Prostate gland (tissue), 2 donors: ENCODE results near the gene ANKRD50. TPM values are rescaled to one million over a fixed set of nuclear protein-coding genes. Genes with fewer than 3 reads are reported as not detected.

ENCODE experiments used
- DNase-seq: peaks from one replicate; pipeline ENCODE4 v3.0.0-alpha.2; 2019; ENCODE audit warnings: low spot score
- H3K27ac ChIP-seq, 2 donors: fragments of 200-600 bp; sonication (generic); 2 replicates each; pipeline ENCODE4 v1.5.1; 2017 to 2019
- H3K27me3 ChIP-seq: fragments of 200-600 bp; sonication (generic); replicated peaks from 2 replicates; pipeline ENCODE4 v1.5.1; 2019; ENCODE audit not compliant: insufficient read depth
- H3K36me3 ChIP-seq, 2 donors: fragments of 200-600 bp; sonication (generic); 1 replicate in 1 of 2; 2 replicates in 1 of 2; pipeline versions ENCODE4 v1.5.1 to v1.8.1; 2017 to 2019
- H3K4me1 ChIP-seq: fragments of 200-600 bp; sonication (generic); replicated peaks from 2 replicates; pipeline ENCODE4 v1.5.1; 2019
- H3K4me3 ChIP-seq, 2 donors: fragments of 200-600 bp; sonication (generic); 2 replicates each; pipeline ENCODE4 v1.5.1; 2017 to 2019
- H3K9me3 ChIP-seq: fragments of 200-600 bp; sonication (generic); 2 replicates; pipeline ENCODE4 v1.5.1; 2017
- POLR2A ChIP-seq: fragments of 450-650 bp; IDR thresholded peaks from one replicate; pipeline ENCODE4 v1.6.1; 2016; ENCODE audit warnings: antibody characterized with exemption, mild to moderate bottlenecking
- POLR2AphosphoS5 ChIP-seq: sonication (generic); formaldehyde crosslinking; IDR thresholded peaks from one replicate; pipeline ENCODE4 v1.6.1; 2017; ENCODE audit warnings: antibody characterized with exemption
- WGBS: methylation state at CpG from one replicate; pipeline ENCODE4 v1.1.5; 2018; 5-methylcytosine and 5-hydroxymethylcytosine counted together
- intact Hi-C: fragments of 100-400 bp; cut with DNase I; formaldehyde crosslinking; loops from one replicate; pipeline ENCODE4 v1.14.2; 2022
- total RNA-seq, 2 donors: library from RNA; depleted of rRNA; stranded (reverse); fragments of >200 nt; gene quantifications; one replicate each; pipeline ENCODE4 v1.1.0, GENCODE V29; 2016
- TF ChIP-seq, protein P1 (sequence below), 4 experiments: fragments of 200-600 bp in 2 of 4; fragments of 450-650 bp in 2 of 4; sonication (generic) in 2 of 4; IDR thresholded peaks; 1 replicate in 3 of 4; 2 replicates in 1 of 4; pipeline ENCODE4 v1.5.1; 2016 to 2019; ENCODE audit warnings: antibody characterized with exemption in 4 of 4, mild to moderate bottlenecking in 2 of 4, moderate library complexity in 2 of 4

ANKRD50 gene
- total RNA-seq, 2 donors from 2014 or later, result 28.7 to 33.8 TPM

DNA sequence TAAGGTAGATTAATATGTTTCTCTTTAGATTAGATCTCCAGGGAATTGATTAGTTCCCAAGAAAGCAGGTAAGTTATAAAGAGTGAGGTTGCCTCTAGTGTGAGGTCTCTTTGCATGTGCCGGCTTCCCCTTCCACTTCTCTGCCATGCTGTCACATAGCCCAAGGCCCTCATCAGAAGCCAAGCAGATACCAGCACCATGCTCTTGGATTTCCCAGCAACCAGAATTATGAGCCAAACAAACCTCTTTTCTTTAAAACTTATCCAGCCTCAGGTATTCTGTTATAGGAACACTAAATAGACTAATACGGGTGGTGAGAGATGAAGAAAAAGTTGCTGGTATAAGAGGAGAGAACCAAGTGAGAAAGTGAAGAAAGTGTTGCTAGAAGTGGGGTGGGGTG, 15.1 kb downstream of the ANKRD50 start:
- H3K27me3 ChIP-seq, result no peaks in the 10 kb centered on the region
- no peak for DNase-seq
- intact Hi-C loops, result no loop called here
- H3K36me3 ChIP-seq, result no peaks in the 10 kb centered on the region
- H3K4me1 ChIP-seq, result no peaks in the 10 kb centered on the region
- 91% methylated on average over 2 of the region's 2 CpGs for WGBS
- H3K4me3 ChIP-seq, result no peak overlapping the region
- H3K9me3 ChIP-seq, result no peaks in the 10 kb centered on the region
- no peak overlapping the region for H3K27ac ChIP-seq
- TF ChIP-seq, protein P1, sequence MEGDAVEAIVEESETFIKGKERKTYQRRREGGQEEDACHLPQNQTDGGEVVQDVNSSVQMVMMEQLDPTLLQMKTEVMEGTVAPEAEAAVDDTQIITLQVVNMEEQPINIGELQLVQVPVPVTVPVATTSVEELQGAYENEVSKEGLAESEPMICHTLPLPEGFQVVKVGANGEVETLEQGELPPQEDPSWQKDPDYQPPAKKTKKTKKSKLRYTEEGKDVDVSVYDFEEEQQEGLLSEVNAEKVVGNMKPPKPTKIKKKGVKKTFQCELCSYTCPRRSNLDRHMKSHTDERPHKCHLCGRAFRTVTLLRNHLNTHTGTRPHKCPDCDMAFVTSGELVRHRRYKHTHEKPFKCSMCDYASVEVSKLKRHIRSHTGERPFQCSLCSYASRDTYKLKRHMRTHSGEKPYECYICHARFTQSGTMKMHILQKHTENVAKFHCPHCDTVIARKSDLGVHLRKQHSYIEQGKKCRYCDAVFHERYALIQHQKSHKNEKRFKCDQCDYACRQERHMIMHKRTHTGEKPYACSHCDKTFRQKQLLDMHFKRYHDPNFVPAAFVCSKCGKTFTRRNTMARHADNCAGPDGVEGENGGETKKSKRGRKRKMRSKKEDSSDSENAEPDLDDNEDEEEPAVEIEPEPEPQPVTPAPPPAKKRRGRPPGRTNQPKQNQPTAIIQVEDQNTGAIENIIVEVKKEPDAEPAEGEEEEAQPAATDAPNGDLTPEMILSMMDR (IDR thresholded peaks at IDR 0.05), result no peak
- TF ChIP-seq POLR2A (no peak), POLR2AphosphoS5 (no peak)

DNA sequence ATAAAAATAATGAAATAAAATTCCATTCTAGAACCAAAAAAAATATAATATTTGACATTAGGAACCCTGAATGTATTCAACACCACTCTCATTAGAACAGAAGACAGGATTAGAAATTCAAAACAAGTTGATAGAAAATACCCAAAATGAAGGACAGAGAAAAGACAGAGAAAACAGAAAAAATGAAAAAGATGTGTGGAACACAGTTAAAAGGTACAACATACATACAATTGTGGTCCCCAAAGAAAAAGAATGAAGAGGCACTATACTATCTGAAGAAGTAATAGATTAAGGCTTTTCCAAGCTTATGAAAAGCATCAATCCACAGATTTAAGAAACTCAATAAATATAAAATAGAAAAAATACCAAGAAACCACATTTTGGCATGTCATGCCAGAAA, 16.4 kb downstream of the ANKRD50 start:
- H3K36me3 ChIP-seq, result no peaks in the 10 kb centered on the region
- no peak overlapping the region for H3K4me3 ChIP-seq
- no peaks in the 10 kb centered on the region for H3K4me1 ChIP-seq
- intact Hi-C loops, result no loop called here
- no peak for DNase-seq
- no peaks in the 10 kb centered on the region for H3K9me3 ChIP-seq
- no peaks in the 10 kb centered on the region for H3K27me3 ChIP-seq
- no peak overlapping the region for H3K27ac ChIP-seq
- no peak for TF ChIP-seq POLR2A
- TF ChIP-seq, protein P1 (IDR thresholded peaks at IDR 0.05), result no peak
- TF ChIP-seq POLR2AphosphoS5, result no peak

DNA sequence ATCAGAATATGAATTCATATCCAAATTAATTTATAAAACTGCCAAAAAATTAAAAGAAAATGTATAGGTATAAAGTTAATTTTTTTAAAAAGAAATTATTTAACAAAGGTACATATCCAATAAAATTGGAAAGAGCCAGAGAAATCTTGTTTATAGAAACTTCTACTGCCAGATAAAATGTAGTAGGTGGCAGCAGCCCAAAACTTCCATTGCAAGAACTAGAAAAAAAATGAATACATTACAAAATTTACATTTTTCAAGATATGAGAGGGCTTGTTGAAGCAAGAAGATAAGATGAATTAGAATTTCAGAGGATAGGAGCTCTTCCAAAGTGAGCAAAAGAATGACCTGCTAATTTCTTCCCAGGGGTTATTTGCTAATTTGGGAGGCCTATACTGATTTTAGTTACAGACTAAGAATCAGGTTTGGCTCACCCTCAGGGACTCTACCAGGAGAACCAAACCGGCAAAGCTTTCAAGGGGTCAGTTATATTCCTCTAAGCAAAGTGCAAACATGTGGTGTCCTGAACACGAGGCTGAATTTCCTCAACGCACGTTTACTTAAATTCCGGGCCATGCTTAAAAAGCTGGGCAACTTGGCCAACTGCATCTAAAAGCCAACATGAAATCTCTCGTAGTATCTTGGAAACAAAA, 17.5 kb downstream of the ANKRD50 start:
- 82% methylated on average over 6 of the region's 6 CpGs for WGBS
- H3K4me1 ChIP-seq, result no peaks in the 10 kb centered on the region
- no peak for DNase-seq

DNA sequence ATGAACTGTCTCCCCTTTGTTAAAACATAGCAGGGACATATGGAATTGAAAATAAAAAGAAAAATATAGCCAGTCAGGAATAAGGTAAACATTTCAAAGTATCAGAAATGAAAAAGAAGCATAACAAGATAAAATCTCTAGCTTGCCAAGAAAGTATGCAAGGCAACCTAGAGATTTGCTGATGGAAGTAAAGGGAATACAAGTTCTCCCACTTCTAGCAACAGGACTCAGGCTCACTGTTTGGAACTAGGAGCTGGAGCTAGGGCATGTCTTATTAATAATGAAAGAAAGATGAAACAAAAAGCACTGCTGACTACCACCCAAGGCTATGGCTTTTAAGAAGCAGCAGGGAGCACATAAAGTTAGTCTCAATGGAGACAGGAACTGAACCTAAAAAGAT, 18.2 kb downstream of the ANKRD50 start:
- intact Hi-C loops, result no loop called here
- Histone ChIP-seq H3K27ac (no peak overlapping the region), H3K36me3 (no peaks in the 10 kb centered on the region), H3K9me3 (no peaks in the 10 kb centered on the region), H3K4me3 (no peak overlapping the region), H3K27me3 (no peaks in the 10 kb centered on the region), H3K4me1 (no peaks in the 10 kb centered on the region)
- no peak for DNase-seq
- TF ChIP-seq POLR2AphosphoS5 (no peak), POLR2A (no peak)
- TF ChIP-seq, protein P1 (IDR thresholded peaks at IDR 0.05), result no peak

More for the DNA sequence above, 17.5 kb downstream of the ANKRD50 start:
- Histone ChIP-seq H3K36me3 (no peaks in the 10 kb centered on the region), H3K27ac (no peak overlapping the region), H3K4me3 (no peak overlapping the region), H3K27me3 (no peaks in the 10 kb centered on the region), H3K9me3 (no peaks in the 10 kb centered on the region)
- no peak for TF ChIP-seq POLR2A
- TF ChIP-seq, protein P1 (IDR thresholded peaks at IDR 0.05), result no peak
- intact Hi-C loops, result no loop called here

DNA sequence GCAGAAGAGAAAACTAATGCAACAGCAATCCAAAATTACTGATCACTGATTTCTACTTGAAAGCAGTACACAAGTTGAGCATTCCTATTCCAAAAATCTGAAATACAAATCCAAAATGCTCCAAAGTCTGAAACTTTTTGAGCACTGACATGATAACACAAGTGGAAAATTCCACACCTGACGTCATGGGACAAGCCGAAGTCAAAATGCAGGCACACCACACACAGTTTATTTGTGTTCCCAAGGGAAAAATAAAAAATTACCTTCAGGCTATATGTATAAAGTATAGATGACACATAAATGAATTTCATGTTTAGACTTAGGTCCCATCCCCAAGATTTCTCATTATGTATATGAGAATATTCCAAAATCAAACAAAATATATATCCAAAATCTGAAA, 20.7 kb downstream of the ANKRD50 start:
- intact Hi-C loops, result no loop called here
- no peaks in the 10 kb centered on the region for H3K9me3 ChIP-seq
- 89% methylated on average over 2 of the region's 2 CpGs for WGBS

More for the DNA sequence above, 20.7 kb downstream of the ANKRD50 start:
- H3K4me1 ChIP-seq, result no peaks in the 10 kb centered on the region
- no peak overlapping the region for H3K27ac ChIP-seq
- H3K4me3 ChIP-seq, result no peak overlapping the region
- TF ChIP-seq, protein P1 (IDR thresholded peaks at IDR 0.05), result no peak
- TF ChIP-seq POLR2AphosphoS5 (no peak), POLR2A (no peak)
- DNase-seq, result no peak
- H3K27me3 ChIP-seq, result no peaks in the 10 kb centered on the region
- no peaks in the 10 kb centered on the region for H3K36me3 ChIP-seq
